Measurements from ENCODE around the gene OTOR. TPM values are rescaled to one million over a fixed set of nuclear protein-coding genes. Genes with fewer than 3 reads are reported as not detected.

The OTOR gene
- total and polyA plus RNA-seq, 2 donors (not counting 3 experiments of a cell fraction or from before 2014, with no cell fraction given) = not detected

GRCh38 chr20:16701296-16701695 lies 46.9 kb upstream of the OTOR start:
- TF ChIP-seq MYC (IDR thresholded peaks at IDR 0.05; ENCODE audit: low read depth, low read length) (no peak), POLR2AphosphoS5 (IDR thresholded peaks at IDR 0.05; ENCODE audit: insufficient read depth, low read depth, low read length) (no peak), GATA2 (IDR thresholded peaks at IDR 0.05; ENCODE audit: insufficient read depth, insufficient read length, low read depth, low read length) (no peak)
- TF ChIP-seq, protein P1, sequence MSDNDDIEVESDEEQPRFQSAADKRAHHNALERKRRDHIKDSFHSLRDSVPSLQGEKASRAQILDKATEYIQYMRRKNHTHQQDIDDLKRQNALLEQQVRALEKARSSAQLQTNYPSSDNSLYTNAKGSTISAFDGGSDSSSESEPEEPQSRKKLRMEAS (IDR thresholded peaks at IDR 0.05; ENCODE audit: insufficient read depth, insufficient read length) = no peak
- TF ChIP-seq, protein P2, sequence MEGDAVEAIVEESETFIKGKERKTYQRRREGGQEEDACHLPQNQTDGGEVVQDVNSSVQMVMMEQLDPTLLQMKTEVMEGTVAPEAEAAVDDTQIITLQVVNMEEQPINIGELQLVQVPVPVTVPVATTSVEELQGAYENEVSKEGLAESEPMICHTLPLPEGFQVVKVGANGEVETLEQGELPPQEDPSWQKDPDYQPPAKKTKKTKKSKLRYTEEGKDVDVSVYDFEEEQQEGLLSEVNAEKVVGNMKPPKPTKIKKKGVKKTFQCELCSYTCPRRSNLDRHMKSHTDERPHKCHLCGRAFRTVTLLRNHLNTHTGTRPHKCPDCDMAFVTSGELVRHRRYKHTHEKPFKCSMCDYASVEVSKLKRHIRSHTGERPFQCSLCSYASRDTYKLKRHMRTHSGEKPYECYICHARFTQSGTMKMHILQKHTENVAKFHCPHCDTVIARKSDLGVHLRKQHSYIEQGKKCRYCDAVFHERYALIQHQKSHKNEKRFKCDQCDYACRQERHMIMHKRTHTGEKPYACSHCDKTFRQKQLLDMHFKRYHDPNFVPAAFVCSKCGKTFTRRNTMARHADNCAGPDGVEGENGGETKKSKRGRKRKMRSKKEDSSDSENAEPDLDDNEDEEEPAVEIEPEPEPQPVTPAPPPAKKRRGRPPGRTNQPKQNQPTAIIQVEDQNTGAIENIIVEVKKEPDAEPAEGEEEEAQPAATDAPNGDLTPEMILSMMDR (IDR thresholded peaks at IDR 0.05; ENCODE audit: extremely low read depth in 1 of 2, insufficient read depth in 1 of 2, low read depth in 1 of 2, low read length in 2 of 2) = peak in 1 of 2 donors; percentile 16
- dilution Hi-C loops (cut with MboI; ENCODE audit: extremely low pct_ligation_motif_present, low sequenced_read_pairs) = no loop called here

GRCh38 chr20:16703570-16703969 lies 44.6 kb upstream of the OTOR start:
- dilution Hi-C loops (cut with MboI; ENCODE audit: extremely low pct_ligation_motif_present, low sequenced_read_pairs) = no loop called here
- CTCF ChIA-PET = no interaction called here
- no TSS peak for BruUV-seq (replicated peaks)

More at GRCh38 chr20:16701296-16701695, 46.9 kb upstream of the OTOR start:
- Histone ChIP-seq H3K27me3 (ENCODE audit: control insufficient read depth in 2 of 2, insufficient read depth in 2 of 2, low read length in 2 of 2) (no peaks in the 10 kb centered on the region), H4K20me1 (replicated peaks; ENCODE audit: control insufficient read depth, extremely low read depth, insufficient read depth, low read length) (no peaks in the 10 kb centered on the region), H3K4me3 (replicated peaks in 1 of 3; ENCODE audit: insufficient read depth in 1 of 3, low read depth in 1 of 3, low read length in 3 of 3) (no peak overlapping the region), H3K27ac (ENCODE audit: insufficient read depth, low read depth, low read length) (no peak overlapping the region), H3K9me3 (replicated peaks; ENCODE audit: control insufficient read depth, insufficient read depth, low read length) (no peaks in the 10 kb centered on the region), H3K4me1 (ENCODE audit: control insufficient read depth, extremely low read depth, insufficient read depth, low read length) (no peaks in the 10 kb centered on the region), H3K9ac (replicated peaks; ENCODE audit: extremely low read depth, insufficient read depth, low read length) (no peak overlapping the region), H3K79me2 (ENCODE audit: control insufficient read depth, insufficient read depth, low read length) (no peaks in the 10 kb centered on the region), H3K9me1 (replicated peaks; ENCODE audit: control insufficient read depth, extremely low read depth, insufficient read depth, low read length) (no peaks in the 10 kb centered on the region), H3K36me3 (ENCODE audit: control insufficient read depth in 2 of 2, extremely low read depth in 1 of 2, insufficient read depth in 2 of 2, low read length in 2 of 2) (no peaks in the 10 kb centered on the region), H2AFZ (ENCODE audit: low read depth, low read length) (no peak overlapping the region), H3K4me2 (ENCODE audit: insufficient read depth, low read length) (no peak overlapping the region)
- BruUV-seq (replicated peaks) = no TSS peak
- no peak for FAIRE-seq
- ChIA-PET POLR2A (no interaction called here), CTCF (no interaction called here)
- peak; percentile 14 for DNase-seq (ENCODE audit: low read depth, low spot score)
- intact Hi-C loops (cut with micrococcal nuclease) = loop anchor here (1.0 kb wide), 1 partner anchor 60 kb away; no protein-coding TSS in a partner anchor

More at GRCh38 chr20:16703570-16703969, 44.6 kb upstream of the OTOR start:
- DNase-seq (ENCODE audit: low read depth, low spot score) = no peak
- H3K4me3 ChIP-seq (replicated peaks in 1 of 3; ENCODE audit: insufficient read depth in 1 of 3, low read depth in 1 of 3, low read length in 3 of 3) = no peak overlapping the region
- FAIRE-seq = no peak
- no peaks in the 10 kb centered on the region for H3K27me3 ChIP-seq (ENCODE audit: control insufficient read depth in 2 of 2, insufficient read depth in 2 of 2, low read length in 2 of 2)
- H3K36me3 ChIP-seq (ENCODE audit: control insufficient read depth in 2 of 2, extremely low read depth in 1 of 2, insufficient read depth in 2 of 2, low read length in 2 of 2) = no peaks in the 10 kb centered on the region
- no peak overlapping the region for H3K9ac ChIP-seq (replicated peaks; ENCODE audit: extremely low read depth, insufficient read depth, low read length)
- no peak overlapping the region for H3K4me2 ChIP-seq (ENCODE audit: insufficient read depth, low read length)
- TF ChIP-seq FOS (IDR thresholded peaks at IDR 0.05; ENCODE audit: borderline replicate concordance, insufficient read depth, low read length) = no peak
- TF ChIP-seq GATA2 (IDR thresholded peaks at IDR 0.05; ENCODE audit: insufficient read depth, insufficient read length, low read depth, low read length) = no peak
- no peak for TF ChIP-seq POLR2AphosphoS5 (IDR thresholded peaks at IDR 0.05; ENCODE audit: insufficient read depth, low read depth, low read length)
- TF ChIP-seq EZH2 (IDR thresholded peaks at IDR 0.05; ENCODE audit: borderline replicate concordance, low read depth, low read length, severe bottlenecking) = no peak
- no peak for TF ChIP-seq MYC (IDR thresholded peaks at IDR 0.05; ENCODE audit: low read depth, low read length)
- TF ChIP-seq, protein P1 (IDR thresholded peaks at IDR 0.05; ENCODE audit: insufficient read depth, insufficient read length) = no peak
- no peak for TF ChIP-seq POLR2A (IDR thresholded peaks at IDR 0.05; ENCODE audit: low read depth, low read length)
- TF ChIP-seq, protein P2 (IDR thresholded peaks at IDR 0.05; ENCODE audit: extremely low read depth in 1 of 2, insufficient read depth in 1 of 2, low read depth in 1 of 2, low read length in 2 of 2) = no peak
- no peak for TF ChIP-seq JUN (IDR thresholded peaks at IDR 0.05; ENCODE audit: borderline replicate concordance, insufficient read depth, insufficient read length, low read depth)
- H3K9me1 ChIP-seq (replicated peaks; ENCODE audit: control insufficient read depth, extremely low read depth, insufficient read depth, low read length) = no peaks in the 10 kb centered on the region
- H3K4me1 ChIP-seq (ENCODE audit: control insufficient read depth, extremely low read depth, insufficient read depth, low read length) = no peaks in the 10 kb centered on the region
- H2AFZ ChIP-seq (ENCODE audit: low read depth, low read length) = no peak overlapping the region
- no peaks in the 10 kb centered on the region for H3K79me2 ChIP-seq (ENCODE audit: control insufficient read depth, insufficient read depth, low read length)
- POLR2A ChIA-PET = no interaction called here
- no peak overlapping the region for H3K27ac ChIP-seq (ENCODE audit: insufficient read depth, low read depth, low read length)
- intact Hi-C loops (cut with micrococcal nuclease) = no loop called here
- no peaks in the 10 kb centered on the region for H4K20me1 ChIP-seq (replicated peaks; ENCODE audit: control insufficient read depth, extremely low read depth, insufficient read depth, low read length)
- no peaks in the 10 kb centered on the region for H3K9me3 ChIP-seq (replicated peaks; ENCODE audit: control insufficient read depth, insufficient read depth, low read length)
